K562 (cell line): ENCODE results near the gene CARD14.

ENCODE experiments used
- BDP1 ChIP-seq: IDR thresholded peaks from 3 replicates; pipeline ENCODE4 v1.6.1; 2011; ENCODE audit not compliant: insufficient read length, insufficient read depth
- BRD4 ChIP-seq: fragments of 200-600 bp; sonication (generic); IDR thresholded peaks from 2 replicates; pipeline ENCODE4 v1.6.1; 2017; ENCODE audit warnings: inconsistent platforms
- JUN ChIP-seq, 2 experiments: sonication (generic) in 1 of 2; formaldehyde crosslinking in 1 of 2; IDR thresholded peaks; 2 replicates each; pipeline versions ENCODE4 v1.6.1 to v1.8.0; 2012 to 2022; ENCODE audit warnings: borderline replicate concordance in 2 of 2, mild to moderate bottlenecking in 2 of 2, improper control_type of control experiment in 1 of 2, low read depth in 1 of 2, low read length in 1 of 2, missing genetic modification reagents in 1 of 2
- MAFK ChIP-seq: IDR thresholded peaks from 2 replicates; pipeline ENCODE4 v1.6.1; 2011; ENCODE audit warnings: low read length, improper control_type of control experiment
- MEF2D ChIP-seq: conservative IDR thresholded peaks from 2 replicates; pipeline ENCODE4 v1.6.1; 2016; ENCODE audit warnings: low read depth, missing genetic modification characterization, missing compliant biosample characterization
- NR1H2 ChIP-seq: sonication (generic); formaldehyde crosslinking; IDR thresholded peaks from 2 replicates; pipeline ENCODE4 v1.4.0; 2020; ENCODE audit warnings: mild to moderate bottlenecking, missing genetic modification reagents
- POLR2AphosphoS5 ChIP-seq: IDR thresholded peaks from 2 replicates; pipeline ENCODE4 v1.6.1; 2011; ENCODE audit warnings: mild to moderate bottlenecking, low read depth, low read length, moderate library complexity; ENCODE audit not compliant: control insufficient read depth, insufficient read depth
- TCF7 ChIP-seq: sonication (generic); IDR thresholded peaks from 2 replicates; pipeline ENCODE4 v1.6.1; 2016; ENCODE audit warnings: antibody characterized with exemption, borderline replicate concordance
- ZFP36 ChIP-seq: fragments of 150-350 bp; IDR thresholded peaks from 2 replicates; pipeline ENCODE4 v1.6.1; 2018; ENCODE audit warnings: low read length, low read depth; ENCODE audit not compliant: partially characterized antibody
- ZNF224 ChIP-seq: sonication (generic); formaldehyde crosslinking; IDR thresholded peaks from 2 replicates; pipeline ENCODE4 v1.8.0; 2022; ENCODE audit warnings: mild to moderate bottlenecking, missing genetic modification reagents
- TF ChIP-seq, protein P1 (sequence below), 3 experiments: fragments of 200-800 bp in 1 of 3; fragments of 250-450 bp in 1 of 3; fragments of 450-650 bp in 1 of 3; sonication (Bioruptor Pico) in 1 of 3; sonication (Bioruptor generic) in 1 of 3; formaldehyde crosslinking in 1 of 3; IDR thresholded peaks; 2 replicates each; pipeline versions ENCODE4 v1.6.1 to v1.8.0; 2016 to 2022; ENCODE audit warnings: mild to moderate bottlenecking in 2 of 3, missing genetic modification characterization in 2 of 3, missing compliant biosample characterization in 1 of 3, moderate library complexity in 1 of 3

DNA sequence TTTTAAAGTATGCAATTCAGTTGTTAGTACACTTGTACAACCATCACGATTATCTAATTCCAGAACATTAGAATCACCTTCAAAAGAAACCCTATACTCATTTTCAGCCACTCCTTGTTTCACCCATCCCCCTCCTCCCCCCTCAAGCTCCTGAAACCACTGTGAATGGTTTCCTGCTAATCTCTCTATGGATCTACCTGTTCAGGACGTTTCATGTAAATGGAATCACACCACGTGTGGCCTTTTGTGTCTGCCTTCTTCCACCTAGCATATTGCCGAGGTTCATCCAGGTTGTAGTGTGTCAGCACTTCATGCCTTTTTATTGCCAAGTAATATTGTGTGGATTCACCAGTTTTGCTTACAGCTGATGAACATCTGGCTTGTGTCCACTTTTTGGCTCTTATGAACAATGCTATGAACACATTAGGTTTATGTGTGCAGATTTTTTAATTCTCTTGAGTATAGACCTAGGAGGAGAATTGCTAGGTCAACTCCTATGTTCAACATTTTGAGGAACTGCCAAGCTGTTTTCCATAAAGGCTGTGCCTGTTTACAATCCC is 40.7 kb upstream of the CARD14 start:
- TF ChIP-seq MAFK (no peak), BRD4 (no peak), POLR2AphosphoS5 (no peak), JUN (IDR thresholded peaks at IDR 0.05; ENCODE audit: borderline replicate concordance, low read depth, low read length) (no peak), JUN (CRISPR knock-in tag; IDR thresholded peaks at IDR 0.05; ENCODE audit: borderline replicate concordance) (no peak), ZFP36 (no peak), BDP1 (no peak), NR1H2 (CRISPR knock-in tag) (no peak), ZNF224 (CRISPR knock-in tag) (no peak), TCF7 (no peak), MEF2D (tag) (no peak)
- TF ChIP-seq, protein P1, sequence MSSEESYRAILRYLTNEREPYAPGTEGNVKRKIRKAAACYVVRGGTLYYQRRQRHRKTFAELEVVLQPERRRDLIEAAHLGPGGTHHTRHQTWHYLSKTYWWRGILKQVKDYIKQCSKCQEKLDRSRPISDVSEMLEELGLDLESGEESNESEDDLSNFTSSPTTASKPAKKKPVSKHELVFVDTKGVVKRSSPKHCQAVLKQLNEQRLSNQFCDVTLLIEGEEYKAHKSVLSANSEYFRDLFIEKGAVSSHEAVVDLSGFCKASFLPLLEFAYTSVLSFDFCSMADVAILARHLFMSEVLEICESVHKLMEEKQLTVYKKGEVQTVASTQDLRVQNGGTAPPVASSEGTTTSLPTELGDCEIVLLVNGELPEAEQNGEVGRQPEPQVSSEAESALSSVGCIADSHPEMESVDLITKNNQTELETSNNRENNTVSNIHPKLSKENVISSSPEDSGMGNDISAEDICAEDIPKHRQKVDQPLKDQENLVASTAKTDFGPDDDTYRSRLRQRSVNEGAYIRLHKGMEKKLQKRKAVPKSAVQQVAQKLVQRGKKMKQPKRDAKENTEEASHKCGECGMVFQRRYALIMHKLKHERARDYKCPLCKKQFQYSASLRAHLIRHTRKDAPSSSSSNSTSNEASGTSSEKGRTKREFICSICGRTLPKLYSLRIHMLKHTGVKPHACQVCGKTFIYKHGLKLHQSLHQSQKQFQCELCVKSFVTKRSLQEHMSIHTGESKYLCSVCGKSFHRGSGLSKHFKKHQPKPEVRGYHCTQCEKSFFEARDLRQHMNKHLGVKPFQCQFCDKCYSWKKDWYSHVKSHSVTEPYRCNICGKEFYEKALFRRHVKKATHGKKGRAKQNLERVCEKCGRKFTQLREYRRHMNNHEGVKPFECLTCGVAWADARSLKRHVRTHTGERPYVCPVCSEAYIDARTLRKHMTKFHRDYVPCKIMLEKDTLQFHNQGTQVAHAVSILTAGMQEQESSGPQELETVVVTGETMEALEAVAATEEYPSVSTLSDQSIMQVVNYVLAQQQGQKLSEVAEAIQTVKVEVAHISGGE (CRISPR knock-in tag; IDR thresholded peaks at IDR 0.05), result no peak
